ENCODE data around the gene NSD2.

Gene NSD2

GRCh38 chr4:1928356-1929239 is 57.4 kb downstream of the NSD2 start:
- Histone ChIP-seq H3K4me3 (no peak overlapping the region), H3K27ac (peak overlapping the region in 1 of 21 experiments; percentile 2)

- Histone ChIP-seq H3K27ac (peak overlapping the region in 1 of 21 experiments; percentile 1), H3K4me3 (no peak overlapping the region)
Observed at GRCh38 chr4:1932736-1933135, 61.5 kb downstream of the NSD2 start.

- Histone ChIP-seq H3K4me3 (no peak overlapping the region), H3K27ac (no peak overlapping the region)
Observed at GRCh38 chr4:1933700-1934099, 62.5 kb downstream of the NSD2 start.

GRCh38 chr4:1937550-1937949 is 66.4 kb downstream of the NSD2 start:
- no peak overlapping the region for H3K4me3 ChIP-seq

GRCh38 chr4:1938027-1938426 is 66.8 kb downstream of the NSD2 start:
- H3K27ac ChIP-seq = no peak overlapping the region
- H3K4me3 ChIP-seq = no peak overlapping the region

More at GRCh38 chr4:1937550-1937949, 66.4 kb downstream of the NSD2 start:
- H3K27ac ChIP-seq = no peak overlapping the region

- Histone ChIP-seq H3K4me3 (no peak overlapping the region), H3K27ac (peak overlapping the region in 1 of 21 experiments; percentile 9)
Observed at GRCh38 chr4:1939664-1940509, 68.7 kb downstream of the NSD2 start.

- H3K4me3 ChIP-seq = no peak overlapping the region
- H3K27ac ChIP-seq = no peak overlapping the region
Observed at GRCh38 chr4:1940566-1940965, 69.4 kb downstream of the NSD2 start.

- H3K27ac ChIP-seq = no peak overlapping the region
Observed at GRCh38 chr4:1943928-1944327, 72.7 kb downstream of the NSD2 start.

GRCh38 chr4:1945124-1945895 is 74.1 kb downstream of the NSD2 start:
- no peak overlapping the region for H3K27ac ChIP-seq

More at GRCh38 chr4:1943928-1944327, 72.7 kb downstream of the NSD2 start:
- no peak overlapping the region for H3K4me3 ChIP-seq

GRCh38 chr4:1945912-1946311 is 74.7 kb downstream of the NSD2 start:
- Histone ChIP-seq H3K4me3 (no peak overlapping the region), H3K27ac (no peak overlapping the region)

More at GRCh38 chr4:1945124-1945895, 74.1 kb downstream of the NSD2 start:
- no peak overlapping the region for H3K4me3 ChIP-seq

GRCh38 chr4:1948232-1948631 is 77.0 kb downstream of the NSD2 start:
- H3K4me3 ChIP-seq = no peak overlapping the region
- H3K27ac ChIP-seq = no peak overlapping the region

GRCh38 chr4:1948892-1949436 is 77.8 kb downstream of the NSD2 start:
- Histone ChIP-seq H3K27ac (no peak overlapping the region), H3K4me3 (no peak overlapping the region)

GRCh38 chr4:1950369-1950768 is 79.2 kb downstream of the NSD2 start:
- no peak overlapping the region for H3K4me3 ChIP-seq
- H3K27ac ChIP-seq = no peak overlapping the region

- Histone ChIP-seq H3K4me3 (no peak overlapping the region), H3K27ac (no peak overlapping the region)
Observed at GRCh38 chr4:1952058-1952700, 81.0 kb downstream of the NSD2 start.

- Histone ChIP-seq H3K27ac (no peak overlapping the region), H3K4me3 (no peak overlapping the region)
Observed at GRCh38 chr4:1952719-1953118, 81.5 kb downstream of the NSD2 start.

- Histone ChIP-seq H3K27ac (no peak overlapping the region), H3K4me3 (no peak overlapping the region)
Observed at GRCh38 chr4:1953335-1953734, 82.1 kb downstream of the NSD2 start.

GRCh38 chr4:1956631-1957030 is 85.4 kb downstream of the NSD2 start:
- H3K27ac ChIP-seq = no peak overlapping the region
- no peak overlapping the region for H3K4me3 ChIP-seq

- Histone ChIP-seq H3K27ac (no peak overlapping the region), H3K4me3 (no peak overlapping the region)
Observed at GRCh38 chr4:1958276-1959103, 87.3 kb downstream of the NSD2 start.

- no peak overlapping the region for H3K4me3 ChIP-seq
- H3K27ac ChIP-seq = no peak overlapping the region
Observed at GRCh38 chr4:1959104-1959384, 87.9 kb downstream of the NSD2 start.
